BJ (cell line): ENCODE results near the gene LMX1B. TPM values are rescaled to one million over a fixed set of nuclear protein-coding genes. Genes with fewer than 3 reads are reported as not detected.
A peak's percentile ranks its signal among the peaks of the same experiment; 100 is the strongest.

ENCODE experiments used
- CTCF ChIA-PET: fragments of 350-600 bp; formaldehyde crosslinking; extraction: SDS; loops from one replicate; lab custom pipeline; 2021; ENCODE audit warnings: antibody characterized with exemption, inconsistent platforms; lab: Yijun Ruan, JAX
- POLR2A ChIA-PET: fragments of 300-600 bp; sonication (Branson Sonifier 250); formaldehyde crosslinking; extraction: SDS; loops from one replicate; lab custom pipeline; 2021; ENCODE audit warnings: antibody characterized with exemption; lab: Charles Lee
- DNase-seq: peaks from one replicate; pipeline ENCODE4 v3.0.0-alpha.2; 2011; ENCODE audit warnings: low read depth
- H3K27me3 ChIP-seq: 2 replicates; pipeline ENCODE4 v1.6.0; 2011; ENCODE audit warnings: low read length; ENCODE audit not compliant: control insufficient read depth, insufficient read depth
- H3K36me3 ChIP-seq: 2 replicates; pipeline ENCODE4 v1.5.1; 2011; ENCODE audit warnings: low read length; ENCODE audit not compliant: control insufficient read depth, insufficient read depth
- H3K4me3 ChIP-seq: 2 replicates; pipeline ENCODE4 v1.5.1; 2011; ENCODE audit warnings: low read depth, mild to moderate bottlenecking, control low read depth, low read length
- CTCF ChIP-seq: IDR thresholded peaks from 2 replicates; pipeline ENCODE4 v1.5.1; 2011; ENCODE audit warnings: low read depth, mild to moderate bottlenecking, control low read depth, inconsistent platforms, low read length, moderate library complexity; ENCODE audit not compliant: insufficient read depth
- polyA plus RNA-seq: library from polyadenylated mRNA; depleted of rRNA; stranded (reverse); fragments of >200 nt; gene quantifications from 2 replicates; pipeline ENCODE4 v1.2.3, GENCODE V29; 2011

The LMX1B gene
- polyA plus RNA-seq, 1 experiment: not detected

GRCh38 chr9:126687930-126688461, 74.3 kb downstream of the LMX1B start:
- ChIA-PET CTCF (no interaction called here), POLR2A (no interaction called here)
- Histone ChIP-seq H3K36me3 (no peaks in the 10 kb centered on the region), H3K4me3 (no peak overlapping the region), H3K27me3 (peaks cover 20% of the 10 kb centered on the region)
- TF ChIP-seq CTCF: no peak
- no peak for DNase-seq

- POLR2A ChIA-PET: no interaction called here
Measured at GRCh38 chr9:126688617-126689016, 74.9 kb downstream of the LMX1B start.

GRCh38 chr9:126689027-126689825, 75.5 kb downstream of the LMX1B start:
- ChIA-PET POLR2A (no interaction called here), CTCF (interaction anchor here (0.8 to 2.9 kb wide), 12 partner anchors 9 to 93 kb away, joined by 3 to 14 read pairs (median 4); no protein-coding TSS in a partner anchor)
- no peak for TF ChIP-seq CTCF
- Histone ChIP-seq H3K27me3 (peaks cover 12% of the 10 kb centered on the region), H3K36me3 (no peaks in the 10 kb centered on the region), H3K4me3 (no peak overlapping the region)
- no peak for DNase-seq

More at GRCh38 chr9:126688617-126689016, 74.9 kb downstream of the LMX1B start:
- TF ChIP-seq CTCF: no peak
- Histone ChIP-seq H3K27me3 (peaks cover 18% of the 10 kb centered on the region), H3K4me3 (no peak overlapping the region), H3K36me3 (no peaks in the 10 kb centered on the region)
- CTCF ChIA-PET: interaction anchor here (0.8 to 2.9 kb wide), 3 partner anchors 10 to 64 kb away, joined by 3 to 14 read pairs (median 4); no protein-coding TSS in a partner anchor
- no peak for DNase-seq

GRCh38 chr9:126690431-126691051, 76.8 kb downstream of the LMX1B start:
- TF ChIP-seq CTCF: peak; percentile 63
- Histone ChIP-seq H3K27me3 (peaks cover 3% of the 10 kb centered on the region), H3K36me3 (no peaks in the 10 kb centered on the region), H3K4me3 (no peak overlapping the region)
- ChIA-PET CTCF (interaction anchor here (0.6 to 2.9 kb wide), 17 partner anchors 10 to 190 kb away, joined by 3 to 14 read pairs (median 4); no protein-coding TSS in a partner anchor), POLR2A (no interaction called here)
- DNase-seq: no peak
